Heart right ventricle (tissue), 16 donors: Measurements from ENCODE around the gene SPSB1. TPM values are rescaled to one million over a fixed set of nuclear protein-coding genes. Genes with fewer than 3 reads are reported as not detected.

ENCODE experiments used
- ATAC-seq, 8 donors: fragments of 200-7000 bp; cut with Tn5 transposase; one replicate each; pipeline ENCODE4 v1.9.1; 2020; ENCODE audit warnings: mild to moderate bottlenecking in 8 of 8, moderate library complexity in 8 of 8, moderate number of reproducible peaks in 1 of 8
- DNase-seq, 2 donors: peaks; one replicate each; pipeline ENCODE4 v3.0.0-alpha.2; 2020
- H3K27ac ChIP-seq, 10 donors: fragments of 200-600 bp; sonication (generic) in 2 of 10; one replicate each; pipeline versions ENCODE4 v1.5.0 to v1.8.0; 2020 to 2022; ENCODE audit warnings: mild to moderate bottlenecking in 3 of 10
- H3K27me3 ChIP-seq, 7 donors: fragments of 200-600 bp; one replicate each; pipeline ENCODE4 v1.8.0; 2021 to 2022; ENCODE audit warnings: mild to moderate bottlenecking in 2 of 7
- H3K36me3 ChIP-seq, 9 donors: fragments of 200-600 bp; sonication (generic) in 1 of 9; one replicate each; pipeline versions ENCODE4 v1.5.0 to v1.8.0; 2020 to 2022; ENCODE audit warnings: mild to moderate bottlenecking in 2 of 9
- H3K4me1 ChIP-seq, 9 donors: fragments of 200-600 bp; sonication (generic) in 1 of 9; one replicate each; pipeline versions ENCODE4 v1.5.0 to v1.8.0; 2020 to 2022; ENCODE audit warnings: mild to moderate bottlenecking in 4 of 9
- H3K4me3 ChIP-seq, 10 donors: fragments of 200-600 bp; sonication (generic) in 2 of 10; one replicate each; pipeline versions ENCODE4 v1.5.0 to v1.8.0; 2020 to 2022; ENCODE audit warnings: mild to moderate bottlenecking in 7 of 10, moderate library complexity in 2 of 10
- H3K9me3 ChIP-seq, 11 donors: fragments of 200-600 bp in 10 of 11; sonication (generic) in 2 of 11; one replicate each; pipeline versions ENCODE4 v1.5.0 to v1.8.0; 2013 to 2022; ENCODE audit warnings: mild to moderate bottlenecking in 2 of 11, control low read depth in 1 of 11, moderate library complexity in 1 of 11
- CTCF ChIP-seq, 9 donors: fragments of 200-600 bp; sonication (generic) in 2 of 9; IDR thresholded peaks; one replicate each; pipeline versions ENCODE4 v1.5.0 to v1.8.0; 2021 to 2022; ENCODE audit warnings: antibody characterized with exemption in 9 of 9, mild to moderate bottlenecking in 5 of 9, moderate library complexity in 1 of 9
- WGBS, 2 donors: extraction: QIAGEN DNeasy Blood & Tissue Kit; methylation state at CpG; one replicate each; pipeline ENCODE4 v1.1.7; 2013; ENCODE audit warnings: inconsistent platforms in 1 of 2; 5-methylcytosine and 5-hydroxymethylcytosine counted together
- intact Hi-C, 10 donors: fragments of 100-400 bp; cut with DNase I; formaldehyde crosslinking; loops; one replicate each; pipeline versions ENCODE4 v1.11.1 to v1.14.2; 2022
- polyA plus RNA-seq, 2 donors: library from polyadenylated mRNA; stranded (reverse); fragments of 200-250 nt; gene quantifications; one replicate each; pipeline ENCODE4 v1.2.3, GENCODE V29; 2013
- total RNA-seq, 10 donors: library from RNA; stranded (reverse); fragmentation: NEBNext Ultra II Directional in 3 of 10; extraction: Animal tissue kit (Norgen Biotek cat#: 25700) in 3 of 10; gene quantifications; one replicate each; pipeline versions ENCODE4 v1.2.1 to v1.2.4, GENCODE V29; 2021 to 2023
- donor health status: Arrhythmogenic right ventricular cardiomyopathy.
- donor health status: ischemic (EF 13 %, LVEDD 7.1; RV severe dilation, severe dysfunction).
- donor health status: healthy with polysubstance abuse.
- donor health status: DM: no; HTN: yes; CAD: no.
- donor health status: DM: no; HTN: no; CAD: no.
- donor health status: ischemic (EF 25% LVEDD 6.9; RV normal size, moderate dysfunction).
- donor health status: ischemic (EF 25% LVEDD 5.7; RV mildly dilated, moderate dysfunction).
- donor health status: healthy.
- donor health status: DM: yes; HTN: yes; CAD: no.
- donor health status: Ischemic cardiomyopathy.
- donor health status: ischemic (EF 35%, LVEDD 5.7; RV mildly dilated, moderate dysfunction).
- donor health status: nonischemic (EF 11% LVEDD 7.7; RV severe dilation, severe dysfunction).
- donor health status: DM: yes; HTN: yes; CAD: no.
- donor health status: PGD.
- donor health status: ischemic (EF 29% LVEDD 5.4; RV normal size, mild dysfunction).
- donor health status: nonischemic (EF 23%, LVEDD 6.1; RV moderate dilation, normal function).

SPSB1 gene
- total and polyA plus RNA-seq, 12 donors, result 5.5 to 16.5 (median 8.8) TPM

- DNase-seq (no peak), ATAC-seq (no peak)
- WGBS, 2 donors, result 88 to 92% methylated on average over 16 of the region's 16 CpGs
- no peaks in the 10 kb centered on the region for H3K9me3 ChIP-seq
- no peaks in the 10 kb centered on the region for H3K27me3 ChIP-seq
- H3K4me1 ChIP-seq, result peaks cover 0 to 21% (median 4%) of the 10 kb centered on the region in 9 donors
- H3K36me3 ChIP-seq, result peaks cover 0 to 38% (median 14%) of the 10 kb centered on the region in 9 donors
- intact Hi-C loops, result no loop called here
- no peak overlapping the region for H3K27ac ChIP-seq
- H3K4me3 ChIP-seq, result no peak overlapping the region
- TF ChIP-seq CTCF (IDR thresholded peaks at IDR 0.05), result no peak
Observed at GRCh38 chr1:9355503-9355902, 62.8 kb downstream of the SPSB1 start.

- H3K4me1 ChIP-seq, result peaks cover 0 to 22% (median 4%) of the 10 kb centered on the region in 9 donors
- H3K9me3 ChIP-seq, result no peaks in the 10 kb centered on the region
- no peak for DNase-seq
- no peak for TF ChIP-seq CTCF (IDR thresholded peaks at IDR 0.05)
- H3K4me3 ChIP-seq, result no peak overlapping the region
- H3K27me3 ChIP-seq, result no peaks in the 10 kb centered on the region
- no peak for ATAC-seq
- intact Hi-C loops, result no loop called here
- H3K27ac ChIP-seq, result no peak overlapping the region
- H3K36me3 ChIP-seq, result peaks cover 0 to 38% (median 14%) of the 10 kb centered on the region in 9 donors
- 97 to 98% methylated on average over 24 of the region's 24 CpGs for WGBS, 2 donors
Observed at GRCh38 chr1:9356021-9356420, 63.3 kb downstream of the SPSB1 start.

- H3K4me1 ChIP-seq, result peaks cover 0 to 24% (median 9%) of the 10 kb centered on the region in 9 donors
- no peaks in the 10 kb centered on the region for H3K9me3 ChIP-seq
- H3K36me3 ChIP-seq, result peaks cover 0 to 38% (median 14%) of the 10 kb centered on the region in 9 donors
- H3K27me3 ChIP-seq, result no peaks in the 10 kb centered on the region
- intact Hi-C loops, result no loop called here
- H3K27ac ChIP-seq, result no peak overlapping the region
- DNase-seq (no peak), ATAC-seq (no peak)
- WGBS, 2 donors, result 98 to 99% methylated on average over 2 of the region's 2 CpGs
- TF ChIP-seq CTCF (IDR thresholded peaks at IDR 0.05), result no peak
- H3K4me3 ChIP-seq, result no peak overlapping the region
Observed at GRCh38 chr1:9356829-9357466, 64.3 kb downstream of the SPSB1 start.

- 93 to 94% methylated on average over 8 of the region's 8 CpGs for WGBS, 2 donors
- H3K4me3 ChIP-seq, result no peak overlapping the region
- no peak for TF ChIP-seq CTCF (IDR thresholded peaks at IDR 0.05)
- H3K27me3 ChIP-seq, result no peaks in the 10 kb centered on the region
- H3K36me3 ChIP-seq, result peaks cover 0 to 44% (median 14%) of the 10 kb centered on the region in 9 donors
- H3K4me1 ChIP-seq, result peaks cover 0 to 24% (median 9%) of the 10 kb centered on the region in 9 donors
- ATAC-seq (no peak), DNase-seq (no peak)
- H3K27ac ChIP-seq, result no peak overlapping the region
- no peaks in the 10 kb centered on the region for H3K9me3 ChIP-seq
- intact Hi-C loops, result loop anchor here in 1 of 10 donors (2.0 kb wide), 1 partner anchor 19 kb away; no protein-coding TSS in a partner anchor
Observed at GRCh38 chr1:9357958-9358357, 65.3 kb downstream of the SPSB1 start.
